D341Med (cell line): ENCODE measurements around the gene APOA5.
"Not testable (repeated sequence)": the region's sequence is repeated elsewhere in the genome, so short reads cannot be mapped to it uniquely, and the experiment has no call there.

ENCODE experiments used
- DNase-seq: peaks from one replicate; pipeline ENCODE4 v3.0.0; 2012; ENCODE audit warnings: low spot score

The APOA5 gene

DNA sequence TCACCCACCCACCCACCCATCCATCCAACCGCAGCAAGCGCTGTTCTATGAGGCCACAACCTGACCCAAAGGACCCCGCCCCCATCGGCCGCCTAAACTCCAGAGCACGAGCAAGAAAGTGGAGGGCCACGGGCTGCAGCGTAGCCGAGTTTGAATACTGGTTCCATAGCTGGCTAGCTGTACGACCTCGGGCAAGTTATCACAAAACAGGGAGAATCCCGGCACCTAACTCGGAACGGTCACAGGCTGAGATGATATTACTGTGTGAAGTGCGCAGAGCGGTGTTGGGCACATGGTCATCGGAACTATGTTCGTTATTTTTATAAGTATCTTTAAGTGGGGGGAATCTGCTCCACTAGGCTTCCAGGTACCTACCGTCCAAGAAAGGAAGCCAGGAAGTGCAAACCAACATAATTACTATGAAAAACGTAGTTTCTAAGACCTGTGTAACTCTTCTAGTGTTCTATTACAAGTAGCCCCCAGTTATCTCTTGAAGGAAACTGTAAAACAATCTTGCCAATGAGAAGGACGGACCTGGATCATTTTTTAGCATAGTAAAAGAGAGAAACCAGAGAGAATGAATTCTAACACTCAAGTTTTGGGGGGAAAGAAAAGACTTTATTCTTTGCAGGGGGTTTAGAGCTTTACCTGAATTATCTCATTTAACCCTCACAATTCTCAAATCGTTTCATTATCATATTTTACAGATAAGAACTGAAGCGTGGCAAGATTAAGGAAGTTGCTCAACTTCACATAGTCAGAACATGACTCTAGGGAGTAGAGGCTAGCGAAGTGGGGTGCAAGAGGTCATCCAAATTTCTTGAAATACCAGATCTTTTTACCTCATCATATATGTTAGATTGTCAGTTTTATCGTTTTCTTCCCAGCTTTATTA, 18.2 kb downstream of the APOA5 start:
- no peak for DNase-seq

GRCh38 chr11:116772443-116773202, 19.1 kb downstream of the APOA5 start, which contains the start of gene BUD13:
Gene BUD13, minus strand, starts transcription at chr11:116772987. Its CDS starts 23 bp downstream, at chr11:116772964.
- peak; percentile 98 for DNase-seq

DNA sequence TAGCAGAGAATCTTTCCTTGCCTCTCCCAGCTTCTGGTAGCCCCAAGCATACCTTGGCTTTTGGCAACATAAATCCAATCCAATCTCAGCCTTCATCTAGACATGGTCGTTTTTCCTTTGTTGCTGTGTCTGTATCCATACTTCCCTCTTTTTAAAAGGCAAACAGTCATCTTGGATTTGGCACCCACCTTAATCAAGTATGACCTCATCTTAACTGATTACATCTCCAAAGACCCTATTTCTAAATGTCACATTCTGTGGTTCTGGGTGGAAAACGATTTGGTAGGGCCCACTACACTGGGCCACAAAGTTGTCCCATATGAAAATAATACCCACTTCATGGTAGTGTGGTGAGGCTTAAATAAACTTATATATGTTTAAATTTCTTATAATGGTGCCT, 19.7 kb downstream of the APOA5 start:
- no peak for DNase-seq

DNA sequence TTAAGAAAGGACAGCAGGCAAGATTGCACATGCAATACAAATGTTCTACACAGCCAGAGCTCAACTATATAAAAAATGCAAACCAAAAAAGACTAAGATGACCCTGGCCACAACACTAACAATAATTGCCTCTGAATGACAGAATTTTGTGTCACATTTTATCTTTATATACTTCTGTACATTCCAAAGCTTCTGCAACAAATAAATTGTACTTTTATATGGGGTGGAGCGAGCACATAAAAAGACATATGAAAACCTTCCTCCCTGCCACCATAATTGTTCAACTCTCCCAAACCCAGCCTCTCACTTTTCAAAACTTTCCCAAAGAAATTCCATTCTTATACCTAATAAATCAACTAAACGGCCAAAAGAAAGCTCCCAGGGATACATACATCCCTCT, 29.5 kb downstream of the APOA5 start:
- DNase-seq: no peak

DNA sequence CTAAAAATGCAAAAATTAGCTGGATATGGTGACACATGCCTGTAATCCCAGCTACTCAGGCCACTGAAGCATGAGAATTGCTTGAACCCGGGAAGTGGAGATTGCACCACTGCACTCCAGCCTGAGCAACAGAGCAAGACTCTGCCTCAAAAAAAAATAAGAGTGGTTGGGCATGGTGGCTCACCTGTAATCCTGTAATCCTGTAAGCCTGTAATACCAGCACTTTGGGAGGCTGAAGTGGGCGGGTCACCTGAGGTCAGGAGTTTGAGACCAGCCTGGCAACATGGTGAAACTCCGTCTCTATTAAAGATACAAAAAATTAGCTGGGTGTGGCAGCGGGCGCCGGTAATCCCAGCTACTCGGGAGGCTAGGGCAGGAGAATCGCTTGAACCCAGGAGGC, 35.6 kb downstream of the APOA5 start:
- DNase-seq: not testable (repeated sequence)

GRCh38 chr11:116750070-116750718, 41.5 kb downstream of the APOA5 start:
- DNase-seq: no peak

GRCh38 chr11:116742104-116742503, 49.6 kb downstream of the APOA5 start:
- no peak for DNase-seq

GRCh38 chr11:116740741-116741140, 50.9 kb downstream of the APOA5 start:
- DNase-seq: no peak
